Heart left ventricle (tissue), 16 donors: ENCODE results near the gene CADM2. TPM values are rescaled to one million over a fixed set of nuclear protein-coding genes. Genes with fewer than 3 reads are reported as not detected.

ENCODE experiments used
- ATAC-seq, 4 donors: fragments of 200-7000 bp; cut with Tn5 transposase; one replicate each; pipeline ENCODE4 v1.9.1; 2020 to 2022; ENCODE audit warnings: moderate library complexity in 4 of 4, mild to moderate bottlenecking in 3 of 4, moderate number of reproducible peaks in 1 of 4
- DNase-seq, 5 donors: peaks; one replicate each; pipeline ENCODE4 v3.0.0-alpha.2; 2020
- H3K27ac ChIP-seq, 12 donors: fragments of 200-600 bp; sonication (generic) in 4 of 12; one replicate each; pipeline versions ENCODE4 v1.5.0 to v1.8.0; 2016 to 2022; ENCODE audit warnings: mild to moderate bottlenecking in 2 of 12
- H3K27me3 ChIP-seq, 9 donors: fragments of 200-600 bp; sonication (generic) in 2 of 9; one replicate each; pipeline versions ENCODE4 v1.5.1 to v1.8.0; 2016 to 2022; ENCODE audit warnings: mild to moderate bottlenecking in 3 of 9
- H3K36me3 ChIP-seq, 9 donors: fragments of 200-600 bp; sonication (generic) in 2 of 9; one replicate each; pipeline versions ENCODE4 v1.5.0 to v1.8.0; 2018 to 2022; ENCODE audit warnings: mild to moderate bottlenecking in 2 of 9
- H3K4me1 ChIP-seq, 12 donors: fragments of 200-600 bp; sonication (generic) in 4 of 12; one replicate each; pipeline versions ENCODE4 v1.5.0 to v1.8.0; 2016 to 2022; ENCODE audit warnings: mild to moderate bottlenecking in 3 of 12
- H3K4me3 ChIP-seq, 12 donors: fragments of 200-600 bp; sonication (generic) in 4 of 12; one replicate each; pipeline versions ENCODE4 v1.5.0 to v1.8.0; 2017 to 2022; ENCODE audit warnings: mild to moderate bottlenecking in 9 of 12, moderate library complexity in 4 of 12
- H3K9me3 ChIP-seq, 12 donors: fragments of 200-600 bp; sonication (generic) in 4 of 12; one replicate each; pipeline versions ENCODE4 v1.5.0 to v1.8.0; 2016 to 2022; ENCODE audit warnings: mild to moderate bottlenecking in 1 of 12
- CTCF ChIP-seq, 12 donors: fragments of 200-600 bp; sonication (generic) in 4 of 12; IDR thresholded peaks; one replicate each; pipeline versions ENCODE4 v1.5.0 to v1.8.0; 2018 to 2022; ENCODE audit warnings: antibody characterized with exemption in 12 of 12, mild to moderate bottlenecking in 5 of 12
- POLR2A ChIP-seq, 2 donors: fragments of 450-650 bp; IDR thresholded peaks; one replicate each; pipeline ENCODE4 v1.6.1; 2017; ENCODE audit warnings: antibody characterized with exemption in 2 of 2, mild to moderate bottlenecking in 2 of 2, moderate library complexity in 2 of 2
- WGBS, 4 donors: extraction: QIAGEN DNeasy Blood & Tissue Kit in 2 of 4; methylation state at CpG; one replicate each; pipeline versions ENCODE4 v1.1.5 to v1.1.7; 2013 to 2018; 5-methylcytosine and 5-hydroxymethylcytosine counted together
- intact Hi-C, 10 donors: fragments of 100-400 bp; cut with DNase I; formaldehyde crosslinking; loops; one replicate each; pipeline versions ENCODE4 v1.11.1 to v1.14.2; 2022
- polyA plus RNA-seq, 2 donors: library from polyadenylated mRNA; stranded (reverse); fragments of 200-250 nt; gene quantifications; one replicate each; pipeline ENCODE4 v1.2.3, GENCODE V29; 2013
- total RNA-seq, 9 donors: library from RNA; depleted of rRNA in 2 of 9; stranded (reverse); fragments of >200 nt in 2 of 9; fragmentation: NEBNext Ultra II Directional in 3 of 9; extraction: Animal tissue kit (Norgen Biotek cat#: 25700) in 3 of 9; gene quantifications; one replicate each; pipeline versions ENCODE4 v1.1.0 to v1.2.4, GENCODE V29; 2016 to 2023
- donor health status: ischemic (EF 13 %, LVEDD 7.1; RV severe dilation, severe dysfunction).
- donor health status: healthy with polysubstance abuse.
- donor health status: DM: no; HTN: yes; CAD: no.
- donor health status: DM: no; HTN: no; CAD: no.
- donor health status: ischemic (EF 25% LVEDD 6.9; RV normal size, moderate dysfunction).
- donor health status: ischemic (EF 25% LVEDD 5.7; RV mildly dilated, moderate dysfunction).
- donor health status: healthy.
- donor health status: DM: yes; HTN: yes; CAD: no.
- donor health status: ischemic (EF 35%, LVEDD 5.7; RV mildly dilated, moderate dysfunction).
- donor health status: nonischemic (EF 11% LVEDD 7.7; RV severe dilation, severe dysfunction).
- donor health status: DM: yes; HTN: yes; CAD: no.
- donor health status: PGD.
- donor health status: ischemic (EF 29% LVEDD 5.4; RV normal size, mild dysfunction).
- donor health status: nonischemic (EF 23%, LVEDD 6.1; RV moderate dilation, normal function).

Gene CADM2
- total and polyA plus RNA-seq, 11 donors, result 0.19 to 2.3 (median 0.69) TPM

GRCh38 chr3:85605066-85605465 lies 646.3 kb downstream of the CADM2 start:
- peaks cover 0 to 4% (median 0%) of the 10 kb centered on the region in 9 donors for H3K27me3 ChIP-seq
- no peaks in the 10 kb centered on the region for H3K4me1 ChIP-seq
- no peak for DNase-seq
- intact Hi-C loops, result no loop called here
- TF ChIP-seq POLR2A (IDR thresholded peaks at IDR 0.05), result no peak
- H3K9me3 ChIP-seq, result no peaks in the 10 kb centered on the region
- H3K27ac ChIP-seq, result no peak overlapping the region
- WGBS, 4 donors, result 79 to 84% (median 82%) methylated on average over 2 of the region's 2 CpGs
- no peak overlapping the region for H3K4me3 ChIP-seq
- H3K36me3 ChIP-seq, result no peaks in the 10 kb centered on the region
- no peak for ATAC-seq

GRCh38 chr3:85626662-85627061 lies 667.9 kb downstream of the CADM2 start:
- DNase-seq (no peak), ATAC-seq (no peak)
- WGBS, 4 donors, result 22 to 30% (median 26%) methylated on average over 2 of the region's 2 CpGs
- H3K4me1 ChIP-seq, result no peaks in the 10 kb centered on the region
- intact Hi-C loops, result no loop called here
- no peaks in the 10 kb centered on the region for H3K9me3 ChIP-seq
- no peaks in the 10 kb centered on the region for H3K36me3 ChIP-seq
- no peaks in the 10 kb centered on the region for H3K27me3 ChIP-seq
- no peak for TF ChIP-seq CTCF (IDR thresholded peaks at IDR 0.05)
- H3K27ac ChIP-seq, result no peak overlapping the region
- no peak overlapping the region for H3K4me3 ChIP-seq

- no peak overlapping the region for H3K27ac ChIP-seq
- no peak for ATAC-seq
- DNase-seq, result no peak
- 79 to 84% (median 81%) methylated on average over 5 of the region's 5 CpGs for WGBS, 4 donors
- no peaks in the 10 kb centered on the region for H3K36me3 ChIP-seq
- H3K4me1 ChIP-seq, result no peaks in the 10 kb centered on the region
- TF ChIP-seq CTCF (IDR thresholded peaks at IDR 0.05), result no peak
- no peak for TF ChIP-seq POLR2A (IDR thresholded peaks at IDR 0.05)
- no peak overlapping the region for H3K4me3 ChIP-seq
- intact Hi-C loops, result no loop called here
- H3K27me3 ChIP-seq, result no peaks in the 10 kb centered on the region
- H3K9me3 ChIP-seq, result no peaks in the 10 kb centered on the region
Observed at GRCh38 chr3:85627932-85628331, 669.1 kb downstream of the CADM2 start.

- 85 to 93% (median 90%) methylated on average over 1 of the region's 1 CpG for WGBS, 4 donors
- Histone ChIP-seq H3K27ac (no peak overlapping the region), H3K4me1 (no peaks in the 10 kb centered on the region), H3K36me3 (no peaks in the 10 kb centered on the region), H3K4me3 (no peak overlapping the region), H3K9me3 (no peaks in the 10 kb centered on the region), H3K27me3 (no peaks in the 10 kb centered on the region)
- intact Hi-C loops, result no loop called here
- TF ChIP-seq POLR2A (IDR thresholded peaks at IDR 0.05), result no peak
- TF ChIP-seq CTCF (IDR thresholded peaks at IDR 0.05), result no peak
- DNase-seq (no peak), ATAC-seq (no peak)
Observed at GRCh38 chr3:85631070-85631469, 672.3 kb downstream of the CADM2 start.

GRCh38 chr3:85632921-85633320 lies 674.1 kb downstream of the CADM2 start:
- no peaks in the 10 kb centered on the region for H3K9me3 ChIP-seq
- no peak overlapping the region for H3K4me3 ChIP-seq
- no peaks in the 10 kb centered on the region for H3K4me1 ChIP-seq
- DNase-seq, result no peak
- no peaks in the 10 kb centered on the region for H3K36me3 ChIP-seq
- no peak for ATAC-seq
- no peaks in the 10 kb centered on the region for H3K27me3 ChIP-seq
- TF ChIP-seq POLR2A (IDR thresholded peaks at IDR 0.05), result no peak
- TF ChIP-seq CTCF (IDR thresholded peaks at IDR 0.05), result no peak
- intact Hi-C loops, result no loop called here
- 74 to 81% (median 76%) methylated on average over 4 of the region's 4 CpGs for WGBS, 4 donors
- no peak overlapping the region for H3K27ac ChIP-seq
